Measurements from ENCODE around the gene CRYBA2.

- no peak for TF ChIP-seq EZH2phosphoT487 (IDR thresholded peaks at IDR 0.05; ENCODE audit: borderline replicate concordance, low read length)
- TF ChIP-seq CTCF (conservative IDR thresholded peaks at IDR 0.05; ENCODE audit: low read depth, low read length), result no peak
- no peak for TF ChIP-seq EZH2 (IDR thresholded peaks at IDR 0.05; ENCODE audit: low read length, unreplicated experiment)
Observed at GRCh38 chr2:219028996-219029828, 36.0 kb upstream of the CRYBA2 start.

Measured in PC-3 (cell line).